WTC11 (cell line): ENCODE measurements around the gene ABCA6. TPM values are rescaled to one million over a fixed set of nuclear protein-coding genes. Genes with fewer than 3 reads are reported as not detected.

Experiments
- ATAC-seq: fragments of 200-7000 bp; cut with Tn5 transposase; 2 replicates; pipeline ENCODE4 v1.10.0; 2021; ENCODE audit warnings: mild to moderate bottlenecking, moderate library complexity
- CTCF ChIA-PET: fragments of 300-600 bp; sonication (Branson Sonifier 250); formaldehyde crosslinking; loops from one replicate; lab custom pipeline; 2021; ENCODE audit warnings: antibody characterized with exemption; lab: Charles Lee
- POLR2A ChIA-PET: fragments of 350-600 bp; sonication (Branson Sonifier 250); formaldehyde crosslinking; loops from one replicate; lab custom pipeline; 2021; ENCODE audit warnings: antibody characterized with exemption; lab: Charles Lee
- DNase-seq: peaks from one replicate; pipeline ENCODE4 v3.0.0; 2021; ENCODE audit warnings: low spot score
- H3K27ac Mint-ChIP-seq: 2 replicates; pipeline ENCODE4 v1.8.0; 2021; ENCODE audit warnings: mixed read lengths
- H3K27me3 Mint-ChIP-seq: 2 replicates; pipeline ENCODE4 v1.8.0; 2021; ENCODE audit warnings: low read depth, mild to moderate bottlenecking, moderate library complexity, mixed read lengths
- H3K36me3 Mint-ChIP-seq: 2 replicates; pipeline ENCODE4 v1.8.0; 2021; ENCODE audit warnings: mixed read lengths
- H3K4me1 Mint-ChIP-seq: 2 replicates; pipeline ENCODE4 v1.8.0; 2022; ENCODE audit warnings: mixed read lengths
- H3K4me3 Mint-ChIP-seq: 2 replicates; pipeline ENCODE4 v1.8.0; 2021; ENCODE audit warnings: mild to moderate bottlenecking, moderate library complexity, mixed read lengths
- H3K9me3 Mint-ChIP-seq: 2 replicates; pipeline ENCODE4 v1.8.0; 2021; ENCODE audit warnings: mixed read lengths
- AFF4 ChIP-seq: sonication (generic); formaldehyde crosslinking; IDR thresholded peaks from 2 replicates; pipeline ENCODE4 v1.8.1; 2023; ENCODE audit warnings: mild to moderate bottlenecking, missing genetic modification reagents, borderline replicate concordance
- ATF1 ChIP-seq: sonication (generic); formaldehyde crosslinking; IDR thresholded peaks from 2 replicates; pipeline ENCODE4 v1.8.1; 2023; ENCODE audit warnings: mild to moderate bottlenecking, moderate library complexity, missing genetic modification reagents
- ATF6 ChIP-seq: sonication (generic); formaldehyde crosslinking; IDR thresholded peaks from 2 replicates; pipeline ENCODE4 v1.8.1; 2023; ENCODE audit warnings: mild to moderate bottlenecking, missing genetic modification reagents
- CTCF ChIP-seq: fragments of 200-600 bp; IDR thresholded peaks from 2 replicates; pipeline ENCODE4 v1.8.0; 2022; ENCODE audit warnings: antibody characterized with exemption
- E2F4 ChIP-seq: sonication (generic); formaldehyde crosslinking; IDR thresholded peaks from 2 replicates; pipeline ENCODE4 v1.8.1; 2022; ENCODE audit warnings: low read depth, mild to moderate bottlenecking, moderate library complexity, missing genetic modification reagents, borderline replicate concordance
- FOXP1 ChIP-seq: sonication (generic); formaldehyde crosslinking; IDR thresholded peaks from 2 replicates; pipeline ENCODE4 v1.8.0; 2022; ENCODE audit warnings: missing genetic modification reagents, mild to moderate bottlenecking, moderate library complexity, borderline replicate concordance
- GRHL2 ChIP-seq: fragments of 250-450 bp; sonication (Bioruptor Pico); IDR thresholded peaks from 2 replicates; pipeline ENCODE4 v1.8.0; 2022; ENCODE audit warnings: mild to moderate bottlenecking, moderate library complexity; ENCODE audit not compliant: insufficient replicate concordance, severe bottlenecking
- HMGA2 ChIP-seq: fragments of 250-450 bp; sonication (Bioruptor Pico); IDR thresholded peaks from 2 replicates; pipeline ENCODE4 v1.4.0; 2021; ENCODE audit warnings: mild to moderate bottlenecking, moderate library complexity
- JUN ChIP-seq: sonication (generic); formaldehyde crosslinking; IDR thresholded peaks from 2 replicates; pipeline ENCODE4 v1.8.0; 2023; ENCODE audit warnings: mild to moderate bottlenecking, missing genetic modification reagents
- KAT7 ChIP-seq: sonication (generic); formaldehyde crosslinking; IDR thresholded peaks from 2 replicates; pipeline ENCODE4 v1.8.1; 2023; ENCODE audit warnings: missing genetic modification reagents, mild to moderate bottlenecking, borderline replicate concordance
- MAX ChIP-seq: sonication (generic); formaldehyde crosslinking; IDR thresholded peaks from 2 replicates; pipeline ENCODE4 v1.8.0; 2022; ENCODE audit warnings: mild to moderate bottlenecking, missing genetic modification reagents
- NR2C2 ChIP-seq: sonication (generic); formaldehyde crosslinking; IDR thresholded peaks from 2 replicates; pipeline ENCODE4 v1.8.0; 2022; ENCODE audit warnings: mild to moderate bottlenecking, missing genetic modification reagents
- SMAD3 ChIP-seq: sonication (generic); formaldehyde crosslinking; IDR thresholded peaks from 2 replicates; pipeline ENCODE4 v1.8.0; 2022; ENCODE audit warnings: missing genetic modification reagents, mild to moderate bottlenecking, borderline replicate concordance
- STAT6 ChIP-seq: sonication (generic); formaldehyde crosslinking; conservative IDR thresholded peaks from 2 replicates; pipeline ENCODE4 v1.8.1; 2023; ENCODE audit warnings: mild to moderate bottlenecking, low read depth, missing genetic modification reagents, moderate library complexity
- ZBTB21 ChIP-seq: sonication (generic); formaldehyde crosslinking; IDR thresholded peaks from 2 replicates; pipeline ENCODE4 v1.8.1; 2023; ENCODE audit warnings: mild to moderate bottlenecking, missing genetic modification reagents, borderline replicate concordance
- ZNF396 ChIP-seq: fragments of 250-450 bp; sonication (Bioruptor Pico); IDR thresholded peaks from 2 replicates; pipeline ENCODE4 v1.8.0; 2021; ENCODE audit warnings: mild to moderate bottlenecking, moderate library complexity, borderline replicate concordance
- total RNA-seq: library from RNA; stranded (reverse); gene quantifications from 3 replicates; pipeline ENCODE4 v1.2.3, GENCODE V29; 2021

ABCA6 gene
- total RNA-seq, 1 experiment from 2014 or later: not detected

GRCh38 chr17:69105907-69106730, 35.6 kb downstream of the ABCA6 start (continued):
- TF ChIP-seq STAT6 (CRISPR knock-in tag): no peak
- no peak for TF ChIP-seq E2F4 (CRISPR knock-in tag)
- no peak for TF ChIP-seq SMAD3 (CRISPR knock-in tag)
- TF ChIP-seq FOXP1 (CRISPR knock-in tag): no peak
- TF ChIP-seq ZNF396 (CRISPR knock-in tag): no peak
- no peak for TF ChIP-seq GRHL2 (CRISPR knock-in tag)
- no peak for TF ChIP-seq HMGA2 (CRISPR knock-in tag)

- Mint-ChIP-seq H3K9me3 (no peaks in the 10 kb centered on the region), H3K4me1 (0 out of 2 replicates have a peak, but pooled peaks cover 3% of the 10 kb centered on the region), H3K4me3 (no peak overlapping the region), H3K36me3 (no peaks in the 10 kb centered on the region), H3K27me3 (no peaks in the 10 kb centered on the region), H3K27ac (no peak overlapping the region; the same call in 1 of the 2 replicates)
- no peak for TF ChIP-seq JUN (CRISPR knock-in tag)
- no peak for TF ChIP-seq GRHL2 (CRISPR knock-in tag)
- no peak for TF ChIP-seq ATF1 (CRISPR knock-in tag)
- no peak for TF ChIP-seq ZBTB21 (CRISPR knock-in tag)
- TF ChIP-seq CTCF: no peak
- no peak for TF ChIP-seq NR2C2 (CRISPR knock-in tag)
- TF ChIP-seq ATF6 (CRISPR knock-in tag): no peak
- no peak for TF ChIP-seq AFF4 (CRISPR knock-in tag)
- no peak for TF ChIP-seq MAX (CRISPR knock-in tag)
- TF ChIP-seq KAT7: no peak
- ATAC-seq: no peak
- DNase-seq: no peak
- CTCF ChIA-PET: interaction anchor here (0.7 to 1.4 kb wide), 2 partner anchors 19 to 403 kb away, joined by 3 to 4 read pairs; no protein-coding TSS in a partner anchor
- POLR2A ChIA-PET: no interaction called here
Observed at GRCh38 chr17:69103557-69104233, 38.0 kb downstream of the ABCA6 start.
